ENCODE data around the gene FLOT1. TPM values are rescaled to one million over a fixed set of nuclear protein-coding genes. Genes with fewer than 3 reads are reported as not detected.

FLOT1 gene
- total RNA-seq, 4 donors from 2014 or later, result 96.9 to 127 (median 117) TPM

DNA sequence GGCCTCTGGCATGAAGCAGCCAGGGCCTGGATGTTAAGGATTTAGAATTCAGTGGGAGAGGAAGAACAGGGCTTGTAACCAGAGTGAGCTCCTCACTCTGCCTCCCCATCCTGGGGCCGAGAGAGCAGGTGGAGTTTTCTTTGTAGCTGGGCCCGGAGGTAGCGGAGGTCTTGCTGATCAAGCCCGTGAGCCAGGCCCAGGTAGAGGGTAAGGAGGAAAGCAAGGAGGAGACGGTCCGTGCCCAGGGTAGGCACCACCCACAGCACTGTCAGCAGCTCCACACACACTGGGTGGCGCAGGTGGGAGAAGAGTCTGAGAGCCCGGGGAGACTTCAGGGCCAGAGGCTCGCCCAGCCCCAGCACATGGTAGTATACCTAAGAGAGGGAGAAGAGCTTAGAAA lies 53.9 kb downstream of the FLOT1 start:
- intact Hi-C loops (cut with DNase I; ENCODE audit: low total_unique reads) (loop anchor here (5.0 kb wide), 2 partner anchors 194 to 509 kb away; partner anchors contain the start of gene DDR1), in situ Hi-C loops (cut with MboI; ENCODE audit: low sequenced_read_pairs in 4 of 4) (loop anchor here in 1 of 4 donors (10.0 kb wide), 1 partner anchor 136 kb away; no protein-coding TSS in a partner anchor)
- DNase-seq, result no peak
- Histone ChIP-seq H3K9me3 (no peaks in the 10 kb centered on the region), H3K4me1 (peaks cover 34 to 40% of the 10 kb centered on the region in 2 donors), H3K36me3 (peaks cover 0 to 4% of the 10 kb centered on the region in 2 donors), H3K27ac (peak overlapping the region; percentile 93 to 99 (median 97)), H3K4me3 (peak overlapping the region; percentile 67 to 97 (median 96)), H3K27me3 (peaks cover 0 to 2% (median 0%) of the 10 kb centered on the region in 3 donors)
- no peak for ATAC-seq
- TF ChIP-seq, protein P1, sequence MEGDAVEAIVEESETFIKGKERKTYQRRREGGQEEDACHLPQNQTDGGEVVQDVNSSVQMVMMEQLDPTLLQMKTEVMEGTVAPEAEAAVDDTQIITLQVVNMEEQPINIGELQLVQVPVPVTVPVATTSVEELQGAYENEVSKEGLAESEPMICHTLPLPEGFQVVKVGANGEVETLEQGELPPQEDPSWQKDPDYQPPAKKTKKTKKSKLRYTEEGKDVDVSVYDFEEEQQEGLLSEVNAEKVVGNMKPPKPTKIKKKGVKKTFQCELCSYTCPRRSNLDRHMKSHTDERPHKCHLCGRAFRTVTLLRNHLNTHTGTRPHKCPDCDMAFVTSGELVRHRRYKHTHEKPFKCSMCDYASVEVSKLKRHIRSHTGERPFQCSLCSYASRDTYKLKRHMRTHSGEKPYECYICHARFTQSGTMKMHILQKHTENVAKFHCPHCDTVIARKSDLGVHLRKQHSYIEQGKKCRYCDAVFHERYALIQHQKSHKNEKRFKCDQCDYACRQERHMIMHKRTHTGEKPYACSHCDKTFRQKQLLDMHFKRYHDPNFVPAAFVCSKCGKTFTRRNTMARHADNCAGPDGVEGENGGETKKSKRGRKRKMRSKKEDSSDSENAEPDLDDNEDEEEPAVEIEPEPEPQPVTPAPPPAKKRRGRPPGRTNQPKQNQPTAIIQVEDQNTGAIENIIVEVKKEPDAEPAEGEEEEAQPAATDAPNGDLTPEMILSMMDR (IDR thresholded peaks at IDR 0.05 in 4 of 5, conservative IDR thresholded peaks at IDR 0.05 in 1 of 5), result no peak
- TF ChIP-seq POLR2A (IDR thresholded peaks at IDR 0.05), result no peak

DNA sequence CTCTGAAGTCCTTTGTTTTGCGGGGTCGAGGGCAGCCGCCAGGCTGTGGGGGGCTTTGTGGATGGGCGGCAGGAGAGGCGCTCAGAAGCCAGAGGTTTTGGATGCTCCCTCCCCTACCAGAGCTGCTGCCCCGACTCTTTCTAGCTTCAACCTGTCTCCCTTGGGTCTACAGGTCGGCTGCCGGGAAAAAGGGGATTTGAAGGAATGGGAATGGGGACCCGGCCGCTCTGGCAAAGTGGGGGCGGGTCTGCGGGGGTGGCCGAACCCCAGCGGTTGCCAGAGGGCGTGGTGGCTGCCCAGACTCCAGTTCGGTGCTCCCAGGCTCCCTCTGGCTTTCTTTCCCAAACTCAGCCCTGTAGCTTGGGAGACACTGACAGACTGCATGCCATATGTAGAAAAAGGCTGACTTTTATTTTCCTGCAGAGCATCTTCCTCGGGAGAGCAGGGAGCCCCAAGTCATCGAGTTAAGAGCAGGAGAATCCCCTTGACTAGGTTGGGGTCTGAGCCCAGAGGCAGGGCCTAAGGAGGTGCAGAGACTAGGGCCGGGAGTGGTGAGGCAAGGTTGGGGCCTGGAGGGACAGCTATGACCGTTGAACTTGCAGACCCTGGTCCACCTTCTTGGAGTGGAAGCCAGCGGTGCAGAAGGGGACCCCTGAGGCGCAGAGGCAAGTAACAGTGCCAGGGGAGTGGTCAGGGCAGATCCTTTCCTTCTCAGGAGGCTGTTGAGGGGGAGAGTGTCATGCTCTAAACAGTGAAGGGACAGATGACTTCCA lies 54.6 kb downstream of the FLOT1 start:
- Histone ChIP-seq H3K36me3 (peaks cover 0 to 4% of the 10 kb centered on the region in 2 donors), H3K9me3 (no peaks in the 10 kb centered on the region), H3K4me1 (peaks cover 39 to 40% of the 10 kb centered on the region in 2 donors), H3K27ac (peak overlapping the region; percentile 93 to 99 (median 97)), H3K27me3 (peaks cover 0 to 2% (median 0%) of the 10 kb centered on the region in 3 donors), H3K4me3 (peak overlapping the region; percentile 67 to 97 (median 96))
- ATAC-seq (no peak), DNase-seq (peak in 1 of 2 donors; percentile 34)
- intact Hi-C loops (cut with DNase I; ENCODE audit: low total_unique reads) (loop anchor here (1.0 to 5.0 kb wide), 3 partner anchors 29 to 509 kb away; partner anchors contain the start of genes DDR1 and MDC1), in situ Hi-C loops (cut with MboI; ENCODE audit: low sequenced_read_pairs in 4 of 4) (loop anchor here in 1 of 4 donors (10.0 kb wide), 1 partner anchor 137 kb away; no protein-coding TSS in a partner anchor)
- TF ChIP-seq, protein P1 (IDR thresholded peaks at IDR 0.05 in 4 of 5, conservative IDR thresholded peaks at IDR 0.05 in 1 of 5), result peak in 1 of 5 experiments; percentile 11
- peak in 1 of 2 donors; percentile 1 for TF ChIP-seq POLR2A (IDR thresholded peaks at IDR 0.05)

DNA sequence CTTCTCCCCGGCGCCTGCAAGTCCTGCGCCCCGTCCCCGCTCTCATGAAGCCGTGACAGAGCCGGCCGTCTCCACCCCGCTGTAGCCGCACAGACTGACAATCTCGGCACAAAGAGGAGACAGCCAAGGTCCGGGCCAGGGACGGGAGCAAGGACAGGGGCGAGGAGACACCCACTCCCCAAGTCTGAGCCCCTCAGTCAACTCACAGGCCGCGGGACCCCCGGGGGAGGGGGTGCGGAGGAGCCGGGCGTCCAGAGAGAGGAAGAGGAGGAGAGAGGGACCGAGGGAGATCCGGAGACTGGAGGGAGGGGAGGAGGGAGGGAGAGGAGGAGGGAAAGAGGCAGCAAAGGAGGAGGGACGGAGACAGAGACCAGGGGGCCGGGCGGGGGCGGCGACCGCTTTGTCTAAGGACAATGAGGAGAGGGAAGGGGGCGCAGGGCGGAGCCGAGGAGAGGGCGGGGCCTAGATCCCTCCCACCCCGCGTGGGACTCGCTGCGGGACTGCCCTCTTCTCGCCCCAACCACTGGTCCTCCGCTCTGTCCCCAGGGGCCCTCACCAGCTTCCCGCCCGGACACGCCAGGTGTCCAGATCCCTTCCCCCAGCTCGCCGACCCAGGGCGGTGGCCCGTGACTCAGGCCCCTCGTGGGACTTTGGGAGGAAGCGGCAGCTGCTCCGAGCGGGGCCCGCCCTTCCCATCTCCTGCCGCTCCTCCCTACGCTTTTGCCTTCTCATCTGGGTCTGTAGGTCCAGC lies 55.4 kb downstream of the FLOT1 start:
- ATAC-seq, result peak; percentile 47 to 60
- intact Hi-C loops (cut with DNase I; ENCODE audit: low total_unique reads) (loop anchor here (1.0 to 5.0 kb wide), 3 partner anchors 30 to 510 kb away; partner anchors contain the start of genes DDR1 and MDC1), in situ Hi-C loops (cut with MboI; ENCODE audit: low sequenced_read_pairs in 4 of 4) (loop anchor here in 1 of 4 donors (10.0 kb wide), 1 partner anchor 138 kb away; no protein-coding TSS in a partner anchor)
- peak; percentile 89 to 94 for DNase-seq
- peaks cover 39 to 40% of the 10 kb centered on the region in 2 donors for H3K4me1 ChIP-seq
- H3K27me3 ChIP-seq, result peaks cover 0 to 2% (median 0%) of the 10 kb centered on the region in 3 donors
- peak overlapping the region; percentile 67 to 97 (median 96) for H3K4me3 ChIP-seq
- no peaks in the 10 kb centered on the region for H3K9me3 ChIP-seq
- TF ChIP-seq, protein P1 (IDR thresholded peaks at IDR 0.05 in 4 of 5, conservative IDR thresholded peaks at IDR 0.05 in 1 of 5), result no peak
- TF ChIP-seq POLR2A (IDR thresholded peaks at IDR 0.05), result peak; percentile 66 to 70
- H3K27ac ChIP-seq, result peak overlapping the region; percentile 93 to 99 (median 97)
- peaks cover 0 to 4% of the 10 kb centered on the region in 2 donors for H3K36me3 ChIP-seq
